ENCODE data around the gene SCARF2. TPM values are rescaled to one million over a fixed set of nuclear protein-coding genes. Genes with fewer than 3 reads are reported as not detected.
"Not testable (repeated sequence)": the region's sequence is repeated elsewhere in the genome, so short reads cannot be mapped to it uniquely, and the experiment has no call there.

SCARF2 gene
- total and polyA plus RNA-seq, 2 experiments from 2014 or later, result 1.8 to 16.6 TPM

- H3F3A ChIP-seq (replicated peaks; ENCODE audit: low read depth), result peaks cover 6% of the 10 kb centered on the region; the same call in 1 of the 2 replicates
- DNase-seq (ENCODE audit: low spot score) (no peak), ATAC-seq (no peak)
- no peaks in the 10 kb centered on the region for H3K36me3 Mint-ChIP-seq (ENCODE audit: low read depth)
- H3K4me3 Mint-ChIP-seq, result no peak overlapping the region
- H4K20me1 ChIP-seq (replicated peaks; ENCODE audit: insufficient read depth), result no peaks in the 10 kb centered on the region
- H3K4me2 ChIP-seq, result no peak overlapping the region
- H3K27ac ChIP-seq (ENCODE audit: low read depth), result no peak overlapping the region
- H3K9me2 ChIP-seq (ENCODE audit: insufficient read depth), result no peaks in the 10 kb centered on the region
- H3K27me3 ChIP-seq (ENCODE audit: insufficient read depth), result no peaks in the 10 kb centered on the region
- TF ChIP-seq, protein P1, sequence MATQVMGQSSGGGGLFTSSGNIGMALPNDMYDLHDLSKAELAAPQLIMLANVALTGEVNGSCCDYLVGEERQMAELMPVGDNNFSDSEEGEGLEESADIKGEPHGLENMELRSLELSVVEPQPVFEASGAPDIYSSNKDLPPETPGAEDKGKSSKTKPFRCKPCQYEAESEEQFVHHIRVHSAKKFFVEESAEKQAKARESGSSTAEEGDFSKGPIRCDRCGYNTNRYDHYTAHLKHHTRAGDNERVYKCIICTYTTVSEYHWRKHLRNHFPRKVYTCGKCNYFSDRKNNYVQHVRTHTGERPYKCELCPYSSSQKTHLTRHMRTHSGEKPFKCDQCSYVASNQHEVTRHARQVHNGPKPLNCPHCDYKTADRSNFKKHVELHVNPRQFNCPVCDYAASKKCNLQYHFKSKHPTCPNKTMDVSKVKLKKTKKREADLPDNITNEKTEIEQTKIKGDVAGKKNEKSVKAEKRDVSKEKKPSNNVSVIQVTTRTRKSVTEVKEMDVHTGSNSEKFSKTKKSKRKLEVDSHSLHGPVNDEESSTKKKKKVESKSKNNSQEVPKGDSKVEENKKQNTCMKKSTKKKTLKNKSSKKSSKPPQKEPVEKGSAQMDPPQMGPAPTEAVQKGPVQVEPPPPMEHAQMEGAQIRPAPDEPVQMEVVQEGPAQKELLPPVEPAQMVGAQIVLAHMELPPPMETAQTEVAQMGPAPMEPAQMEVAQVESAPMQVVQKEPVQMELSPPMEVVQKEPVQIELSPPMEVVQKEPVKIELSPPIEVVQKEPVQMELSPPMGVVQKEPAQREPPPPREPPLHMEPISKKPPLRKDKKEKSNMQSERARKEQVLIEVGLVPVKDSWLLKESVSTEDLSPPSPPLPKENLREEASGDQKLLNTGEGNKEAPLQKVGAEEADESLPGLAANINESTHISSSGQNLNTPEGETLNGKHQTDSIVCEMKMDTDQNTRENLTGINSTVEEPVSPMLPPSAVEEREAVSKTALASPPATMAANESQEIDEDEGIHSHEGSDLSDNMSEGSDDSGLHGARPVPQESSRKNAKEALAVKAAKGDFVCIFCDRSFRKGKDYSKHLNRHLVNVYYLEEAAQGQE (IDR thresholded peaks at IDR 0.05; ENCODE audit: unreplicated experiment), result no peak
- H3K9me3 Mint-ChIP-seq, result no peaks in the 10 kb centered on the region; the same call in 2 of the 3 replicates
- H3K4me3 ChIP-seq, result no peak overlapping the region
- H3K4me1 Mint-ChIP-seq, result peaks cover 13% of the 10 kb centered on the region
- peaks cover 2% of the 10 kb centered on the region for H3K27me3 Mint-ChIP-seq (ENCODE audit: insufficient read depth, low read depth, poor library complexity)
- H3K4me1 ChIP-seq (ENCODE audit: insufficient read depth), result peaks cover 8% of the 10 kb centered on the region
- no peaks in the 10 kb centered on the region for H3K36me3 ChIP-seq (ENCODE audit: insufficient read depth)
- H3K79me2 ChIP-seq (replicated peaks; ENCODE audit: insufficient read depth), result no peaks in the 10 kb centered on the region
- no peak overlapping the region; the same call in 1 of the 2 replicates for H2AFZ ChIP-seq
- H3K27ac Mint-ChIP-seq, result no peak overlapping the region
Measured at GRCh38 chr22:20383538-20383937, 54.1 kb downstream of the SCARF2 start.

GRCh38 chr22:20380486-20380885, 57.1 kb downstream of the SCARF2 start:
- Histone ChIP-seq H3K4me3 (no peak overlapping the region), H3F3A (replicated peaks; ENCODE audit: low read depth) (peaks cover 6% of the 10 kb centered on the region; the same call in 1 of the 2 replicates), H3K4me2 (peak overlapping the region; percentile 45), H3K4me1 (ENCODE audit: insufficient read depth) (peaks cover 8% of the 10 kb centered on the region), H4K20me1 (replicated peaks; ENCODE audit: insufficient read depth) (no peaks in the 10 kb centered on the region), H3K9me2 (ENCODE audit: insufficient read depth) (no peaks in the 10 kb centered on the region), H3K36me3 (ENCODE audit: insufficient read depth) (no peaks in the 10 kb centered on the region), H3K27ac (ENCODE audit: low read depth) (no peak overlapping the region), H2AFZ (peak overlapping the region; percentile 76), H3K79me2 (replicated peaks; ENCODE audit: insufficient read depth) (no peaks in the 10 kb centered on the region), H3K27me3 (ENCODE audit: insufficient read depth) (no peaks in the 10 kb centered on the region)
- peaks cover 13% of the 10 kb centered on the region for H3K4me1 Mint-ChIP-seq
- no peak overlapping the region for H3K4me3 Mint-ChIP-seq
- no peak overlapping the region for H3K27ac Mint-ChIP-seq
- H3K36me3 Mint-ChIP-seq (ENCODE audit: low read depth), result no peaks in the 10 kb centered on the region
- H3K9me3 Mint-ChIP-seq, result no peaks in the 10 kb centered on the region
- TF ChIP-seq, protein P1 (IDR thresholded peaks at IDR 0.05; ENCODE audit: unreplicated experiment), result no peak
- ATAC-seq (peak; percentile 49), DNase-seq (ENCODE audit: low spot score) (no peak)
- peaks cover 4% of the 10 kb centered on the region for H3K27me3 Mint-ChIP-seq (ENCODE audit: insufficient read depth, low read depth, poor library complexity)

DNA sequence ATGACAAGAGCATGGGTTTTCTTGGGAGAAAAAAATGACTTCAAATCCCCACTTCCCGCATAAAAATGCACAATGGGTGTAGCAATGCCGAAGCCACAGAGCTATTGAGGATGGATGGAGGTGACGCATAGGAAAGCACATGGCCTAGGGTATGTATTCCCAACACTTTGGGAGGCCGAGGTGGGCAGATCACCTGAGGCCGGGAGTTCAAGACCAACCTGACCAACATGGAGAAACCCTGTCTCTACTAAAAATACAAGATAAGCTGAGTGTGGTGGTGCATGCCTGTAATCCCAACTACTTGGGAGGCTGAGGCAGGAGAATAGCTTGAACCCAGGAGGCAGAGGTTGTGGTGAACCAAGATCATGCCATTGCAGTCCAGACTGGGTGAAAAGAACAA, 58.9 kb downstream of the SCARF2 start:
- ATAC-seq; H3K36me3 ChIP-seq (ENCODE audit: insufficient read depth); H3K9me3 Mint-ChIP-seq; H3K79me2 ChIP-seq (replicated peaks; ENCODE audit: insufficient read depth); H3K36me3 Mint-ChIP-seq (ENCODE audit: low read depth); H3F3A ChIP-seq (replicated peaks; ENCODE audit: low read depth); H3K4me3 ChIP-seq; H3K27ac Mint-ChIP-seq; H3K9me2 ChIP-seq (ENCODE audit: insufficient read depth); H3K27me3 ChIP-seq (ENCODE audit: insufficient read depth); H3K27ac ChIP-seq (ENCODE audit: low read depth); DNase-seq (ENCODE audit: low spot score); H3K4me3 Mint-ChIP-seq; H4K20me1 ChIP-seq (replicated peaks; ENCODE audit: insufficient read depth); H2AFZ ChIP-seq; H3K4me2 ChIP-seq; H3K4me1 ChIP-seq (ENCODE audit: insufficient read depth): not testable (repeated sequence)
- Mint-ChIP-seq H3K4me1 (peaks cover 17% of the 10 kb centered on the region), H3K27me3 (ENCODE audit: insufficient read depth, low read depth, poor library complexity) (peaks cover 11% of the 10 kb centered on the region)

All from GM23338 (cell line).